Ishikawa (cell line): ENCODE results near the gene CTSW.

Experiments
- CEBPB ChIP-seq: IDR thresholded peaks from 2 replicates; pipeline ENCODE4 v1.6.1; 2012
- CREB1 ChIP-seq: IDR thresholded peaks from 2 replicates; pipeline ENCODE4 v1.6.1; 2012; ENCODE audit warnings: low read depth
- EGR1 ChIP-seq: IDR thresholded peaks from 2 replicates; pipeline ENCODE4 v1.6.1; 2012
- EP300 ChIP-seq: IDR thresholded peaks from 2 replicates; pipeline ENCODE4 v1.6.1; 2012; ENCODE audit warnings: borderline replicate concordance
- FOXM1 ChIP-seq: IDR thresholded peaks from 2 replicates; pipeline ENCODE4 v1.6.1; 2012; ENCODE audit warnings: low read depth, borderline replicate concordance
- NFIC ChIP-seq: IDR thresholded peaks from 2 replicates; pipeline ENCODE4 v1.6.1; 2012
- RAD21 ChIP-seq: IDR thresholded peaks from 2 replicates; pipeline ENCODE4 v1.6.1; 2012; ENCODE audit warnings: low read depth
- TAF1 ChIP-seq: IDR thresholded peaks from 2 replicates; pipeline ENCODE4 v1.6.1; 2012; ENCODE audit warnings: low read depth, mild to moderate bottlenecking
- TCF12 ChIP-seq: IDR thresholded peaks from 2 replicates; pipeline ENCODE4 v1.6.1; 2012; ENCODE audit warnings: low read depth
- TEAD4 ChIP-seq: IDR thresholded peaks from 2 replicates; pipeline ENCODE4 v1.6.1; 2012
- USF1 ChIP-seq: IDR thresholded peaks from 2 replicates; pipeline ENCODE4 v1.6.1; 2012
- YY1 ChIP-seq: IDR thresholded peaks from 2 replicates; pipeline ENCODE4 v1.6.1; 2012; ENCODE audit warnings: low read depth
- ZBTB7A ChIP-seq: IDR thresholded peaks from 2 replicates; pipeline ENCODE4 v1.6.1; 2012; ENCODE audit warnings: low read depth
- TF ChIP-seq, protein P1 (sequence below): IDR thresholded peaks from 2 replicates; pipeline ENCODE4 v1.6.1; 2012; ENCODE audit warnings: low read depth, mild to moderate bottlenecking
- TF ChIP-seq, protein P2 (sequence below): IDR thresholded peaks from 2 replicates; pipeline ENCODE4 v1.6.1; 2012

Gene CTSW

DNA sequence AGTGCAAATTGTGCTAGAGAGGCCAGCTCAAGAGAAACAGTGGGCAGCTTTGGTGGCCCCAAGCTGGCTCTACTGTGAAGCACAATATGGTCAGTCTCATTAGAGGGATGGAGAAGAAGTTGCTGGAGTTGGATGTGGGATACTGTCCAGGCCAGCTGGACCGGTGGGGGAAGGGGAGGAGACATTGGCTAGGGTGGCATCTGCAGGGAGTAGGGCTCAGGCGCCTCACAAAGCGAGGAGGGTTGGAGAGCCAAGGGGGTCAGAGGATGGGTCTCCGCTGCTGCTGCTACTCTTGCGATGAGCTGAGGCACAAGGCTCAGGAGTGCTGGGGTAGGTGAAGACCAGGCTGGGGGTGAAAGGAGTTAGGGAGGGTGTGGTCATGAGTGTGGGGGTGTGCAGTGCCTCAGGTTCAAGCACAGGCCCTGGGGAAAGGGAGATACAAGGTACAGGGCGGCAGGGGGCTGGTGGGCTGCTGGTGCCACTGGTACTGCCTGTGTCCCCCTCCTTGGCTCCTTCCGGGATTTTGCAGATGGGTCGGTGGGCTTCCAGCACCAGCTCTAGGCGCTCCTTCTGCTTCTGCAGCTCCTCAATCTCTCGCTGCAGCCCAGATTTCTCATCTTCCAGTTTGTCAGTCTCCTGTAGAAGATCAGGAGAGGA, 13.2 kb downstream of the CTSW start:
- TF ChIP-seq USF1 (no peak), EGR1 (no peak), TAF1 (no peak), ZBTB7A (no peak), EP300 (no peak), CEBPB (no peak), NFIC (no peak), CREB1 (no peak), TCF12 (no peak), TEAD4 (no peak), FOXM1 (no peak), YY1 (no peak), RAD21 (no peak)
- TF ChIP-seq, protein P1, sequence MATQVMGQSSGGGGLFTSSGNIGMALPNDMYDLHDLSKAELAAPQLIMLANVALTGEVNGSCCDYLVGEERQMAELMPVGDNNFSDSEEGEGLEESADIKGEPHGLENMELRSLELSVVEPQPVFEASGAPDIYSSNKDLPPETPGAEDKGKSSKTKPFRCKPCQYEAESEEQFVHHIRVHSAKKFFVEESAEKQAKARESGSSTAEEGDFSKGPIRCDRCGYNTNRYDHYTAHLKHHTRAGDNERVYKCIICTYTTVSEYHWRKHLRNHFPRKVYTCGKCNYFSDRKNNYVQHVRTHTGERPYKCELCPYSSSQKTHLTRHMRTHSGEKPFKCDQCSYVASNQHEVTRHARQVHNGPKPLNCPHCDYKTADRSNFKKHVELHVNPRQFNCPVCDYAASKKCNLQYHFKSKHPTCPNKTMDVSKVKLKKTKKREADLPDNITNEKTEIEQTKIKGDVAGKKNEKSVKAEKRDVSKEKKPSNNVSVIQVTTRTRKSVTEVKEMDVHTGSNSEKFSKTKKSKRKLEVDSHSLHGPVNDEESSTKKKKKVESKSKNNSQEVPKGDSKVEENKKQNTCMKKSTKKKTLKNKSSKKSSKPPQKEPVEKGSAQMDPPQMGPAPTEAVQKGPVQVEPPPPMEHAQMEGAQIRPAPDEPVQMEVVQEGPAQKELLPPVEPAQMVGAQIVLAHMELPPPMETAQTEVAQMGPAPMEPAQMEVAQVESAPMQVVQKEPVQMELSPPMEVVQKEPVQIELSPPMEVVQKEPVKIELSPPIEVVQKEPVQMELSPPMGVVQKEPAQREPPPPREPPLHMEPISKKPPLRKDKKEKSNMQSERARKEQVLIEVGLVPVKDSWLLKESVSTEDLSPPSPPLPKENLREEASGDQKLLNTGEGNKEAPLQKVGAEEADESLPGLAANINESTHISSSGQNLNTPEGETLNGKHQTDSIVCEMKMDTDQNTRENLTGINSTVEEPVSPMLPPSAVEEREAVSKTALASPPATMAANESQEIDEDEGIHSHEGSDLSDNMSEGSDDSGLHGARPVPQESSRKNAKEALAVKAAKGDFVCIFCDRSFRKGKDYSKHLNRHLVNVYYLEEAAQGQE = no peak
- TF ChIP-seq, protein P2, sequence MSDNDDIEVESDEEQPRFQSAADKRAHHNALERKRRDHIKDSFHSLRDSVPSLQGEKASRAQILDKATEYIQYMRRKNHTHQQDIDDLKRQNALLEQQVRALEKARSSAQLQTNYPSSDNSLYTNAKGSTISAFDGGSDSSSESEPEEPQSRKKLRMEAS = no peak

DNA sequence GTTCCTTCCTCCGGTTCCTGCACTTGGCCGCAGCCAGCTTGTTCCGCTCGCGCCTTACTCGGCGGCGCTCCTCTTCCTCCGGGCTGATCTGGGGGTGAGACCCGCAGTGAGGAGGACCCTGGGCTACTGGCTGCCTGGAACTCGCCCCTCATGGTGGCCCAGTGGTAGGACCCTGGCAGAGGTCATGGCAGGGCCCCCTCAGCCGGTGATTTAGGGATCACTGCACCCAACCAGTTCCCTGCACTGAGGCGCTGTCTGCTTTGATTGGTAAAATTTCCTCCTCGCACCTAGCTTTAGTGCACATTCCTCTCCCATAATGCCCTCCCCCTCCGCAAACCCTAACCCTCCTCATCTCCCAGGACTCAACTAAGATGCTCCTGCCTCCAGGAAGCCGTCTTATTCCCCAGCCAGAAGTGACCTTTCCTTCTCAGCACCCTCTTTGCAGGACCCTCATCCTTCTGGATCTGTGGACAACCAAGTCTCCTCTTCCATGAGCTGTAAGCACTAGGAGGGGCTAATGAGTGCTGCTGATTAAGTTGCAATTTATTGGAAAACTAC, 14.5 kb downstream of the CTSW start:
- TF ChIP-seq USF1 (no peak), FOXM1 (no peak), EP300 (no peak), TAF1 (no peak), TEAD4 (no peak), CEBPB (no peak), EGR1 (no peak), CREB1 (no peak), ZBTB7A (no peak), YY1 (no peak), NFIC (no peak)
- TF ChIP-seq, protein P1 = no peak
- TF ChIP-seq, protein P2 = no peak

DNA sequence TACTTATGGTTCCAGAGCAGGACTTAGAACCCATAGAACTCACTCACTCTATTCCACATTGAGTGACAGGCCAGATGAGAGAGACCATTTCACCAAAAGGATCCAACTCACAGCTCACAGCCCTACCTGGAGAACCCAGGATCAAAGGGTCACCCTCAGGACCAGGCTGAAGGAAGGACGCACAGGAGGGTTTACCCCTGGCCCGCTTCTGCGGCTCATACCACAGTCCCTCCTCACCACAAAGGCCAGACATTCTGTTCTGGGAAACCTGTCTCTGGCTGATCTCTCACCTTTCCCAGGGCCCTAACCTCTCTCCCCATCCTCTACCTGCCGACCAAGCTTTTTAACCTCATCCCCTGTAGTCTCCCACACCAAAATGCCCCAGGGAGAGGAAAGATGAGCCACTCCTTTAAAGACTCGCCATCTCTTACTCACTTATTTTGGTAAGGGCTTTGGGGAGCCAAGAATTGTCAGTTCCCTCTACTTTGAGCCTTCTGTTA, 15.9 kb downstream of the CTSW start:
- no peak for TF ChIP-seq USF1
- TF ChIP-seq, protein P1 = no peak
- TF ChIP-seq CEBPB = no peak
- no peak for TF ChIP-seq TCF12
- TF ChIP-seq, protein P2 = no peak
- no peak for TF ChIP-seq TAF1
- TF ChIP-seq TEAD4 = no peak
- TF ChIP-seq CREB1 = no peak
- no peak for TF ChIP-seq ZBTB7A
- no peak for TF ChIP-seq RAD21
- no peak for TF ChIP-seq NFIC
